NCI-H82 (cell line): Measurements from ENCODE around the gene ERAS.
"Not testable (repeated sequence)": the region's sequence is repeated elsewhere in the genome, so short reads cannot be mapped to it uniquely, and the experiment has no call there.

Experiments
- DNase-seq: peaks from one replicate; lab custom pipeline; 2025; lab: John Stamatoyannopoulos, UW

The ERAS gene

DNA sequence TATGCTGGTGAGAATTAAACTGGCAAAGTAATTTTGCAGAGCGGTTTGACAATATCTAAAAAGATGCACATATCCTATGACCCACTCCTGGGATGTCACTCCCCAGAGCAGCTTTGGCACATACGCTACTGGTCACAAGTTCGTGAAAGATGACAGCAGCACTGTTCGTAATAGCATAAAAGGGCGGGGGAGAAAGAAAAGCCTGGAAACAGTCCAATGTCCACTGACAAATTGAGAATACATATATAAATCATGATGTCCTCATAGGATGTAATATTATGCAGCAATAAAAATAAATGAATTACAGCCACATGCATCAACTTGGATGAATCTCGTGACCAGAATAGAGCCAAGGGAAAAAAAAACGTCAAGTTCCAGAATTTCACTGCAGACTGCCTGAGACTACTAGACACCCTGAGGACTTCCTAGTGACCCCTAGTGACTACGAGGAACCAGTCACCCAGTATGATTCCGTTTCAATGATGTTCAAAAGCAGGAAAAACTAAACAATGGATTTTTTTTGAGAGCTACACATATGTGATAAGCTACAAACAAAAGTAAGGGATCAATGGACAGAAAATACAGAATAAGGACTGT, 7.3 kb downstream of the ERAS start:
- DNase-seq: no peak

DNA sequence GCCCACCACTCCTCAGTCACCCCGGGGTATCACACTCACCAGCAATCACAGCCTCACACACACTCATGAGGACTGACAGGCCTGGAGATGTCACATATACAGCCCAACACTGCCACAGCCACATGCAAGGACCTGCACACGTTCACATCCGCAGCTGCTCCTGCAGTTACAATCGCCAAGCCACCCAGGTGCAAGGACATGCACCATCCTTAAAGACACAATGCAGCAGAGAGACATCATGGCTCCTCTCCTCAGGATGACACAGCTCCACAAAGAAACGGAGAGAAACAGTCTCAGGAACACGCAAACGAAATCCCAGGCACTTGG, 8.0 kb downstream of the ERAS start:
- no peak for DNase-seq

DNA sequence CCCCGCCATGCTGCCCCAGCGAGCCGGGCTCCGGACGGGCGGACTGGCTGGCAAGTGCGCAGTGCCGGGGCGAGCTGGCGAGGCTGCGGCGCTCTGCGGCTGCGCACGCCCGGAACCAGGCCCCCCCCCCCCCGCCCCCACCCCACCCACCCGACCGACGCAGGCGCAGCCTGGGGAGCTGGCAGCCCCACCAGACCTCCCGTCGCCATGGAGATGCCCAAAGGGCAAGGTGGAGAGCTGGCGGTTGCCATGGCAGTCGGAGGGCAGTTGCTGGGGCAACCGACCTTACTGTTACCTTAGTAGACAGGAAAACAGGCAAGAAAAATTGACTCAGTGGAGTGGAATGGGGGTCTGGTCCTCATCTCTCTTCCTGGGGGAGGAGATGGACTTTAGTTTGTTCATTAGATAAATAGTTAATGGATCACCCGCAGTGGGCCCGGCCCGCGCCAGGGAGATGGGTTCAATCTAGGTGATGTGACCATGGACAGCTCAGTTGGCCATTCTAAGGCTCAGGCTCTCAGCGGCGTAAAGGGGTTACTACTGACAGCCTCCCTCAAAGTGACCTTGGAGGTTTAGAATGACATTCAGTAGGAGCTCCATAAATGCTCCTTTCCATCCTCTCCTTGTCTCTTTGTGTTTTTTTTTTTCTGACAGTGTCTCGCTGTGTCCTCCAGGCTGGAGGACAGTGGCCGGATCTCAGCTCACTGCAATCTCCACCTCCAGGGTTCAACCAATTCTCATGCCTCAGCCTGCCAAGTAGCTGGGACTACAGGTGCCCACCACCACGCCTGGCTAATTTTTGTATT, 9.4 kb downstream of the ERAS start, which contains the start of gene PCSK1N:
Gene PCSK1N (minus strand): TSS at position 87 of the 806 bp plus-strand sequence. CDS start 78 bp downstream, at position 9.
- peak; percentile 25 for DNase-seq

DNA sequence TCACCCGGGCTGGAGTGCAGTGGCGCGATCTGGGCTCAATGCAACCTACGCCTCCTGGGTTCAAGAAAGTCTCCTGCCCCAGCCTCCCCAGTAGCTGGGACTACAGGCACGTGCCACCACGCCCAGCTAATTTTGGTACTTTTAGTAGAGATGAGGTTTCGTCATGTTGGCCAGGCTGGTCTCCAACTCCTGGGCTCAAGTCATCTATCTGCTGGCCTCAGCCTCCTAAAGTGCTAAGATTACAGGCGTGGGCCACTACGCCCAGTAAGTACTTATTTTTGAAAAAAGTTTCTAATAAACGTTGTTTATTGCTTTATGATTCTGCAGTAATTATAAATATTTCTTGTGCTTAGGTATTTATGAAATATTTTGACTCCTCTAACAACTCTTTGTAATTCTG, 13.4 kb downstream of the ERAS start:
- DNase-seq: no peak

DNA sequence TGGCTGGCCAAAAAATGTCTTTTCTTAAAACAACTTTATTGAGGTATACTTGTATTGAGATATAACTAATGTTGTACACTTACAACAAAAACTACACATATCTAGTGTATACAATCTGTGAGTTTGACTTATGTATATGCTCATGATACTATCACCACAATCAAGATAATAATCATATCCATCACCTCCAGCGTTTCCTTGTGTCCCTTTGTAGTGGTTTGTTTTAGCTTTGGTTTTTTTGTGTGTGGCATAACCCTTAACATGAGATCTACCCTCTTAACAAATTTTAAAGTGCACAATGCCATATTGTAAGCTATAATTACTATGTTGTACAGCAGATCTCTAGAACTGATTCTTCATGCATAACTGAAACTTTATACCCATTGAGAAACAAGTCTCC, 22.5 kb downstream of the ERAS start:
- DNase-seq: no peak

DNA sequence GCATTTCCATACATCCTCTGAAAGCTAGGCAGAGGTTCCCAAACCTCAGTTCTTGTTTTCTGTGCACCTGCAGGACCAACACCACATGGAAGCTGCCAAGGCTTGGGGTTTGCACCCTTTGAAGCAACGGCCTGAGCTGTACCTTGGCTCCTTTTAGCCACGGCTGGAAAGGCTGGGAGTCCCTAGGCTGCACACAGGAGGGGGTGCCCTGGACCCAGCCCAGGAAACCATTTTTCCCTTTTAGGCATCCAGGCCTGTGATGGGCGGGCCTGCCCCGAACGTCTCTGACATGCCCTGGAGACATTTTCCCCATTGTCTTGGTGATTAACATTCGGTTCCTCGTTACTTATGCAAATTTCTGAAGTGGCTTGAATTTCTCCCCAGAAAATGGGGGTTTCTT, 26.5 kb downstream of the ERAS start:
- DNase-seq: no peak

DNA sequence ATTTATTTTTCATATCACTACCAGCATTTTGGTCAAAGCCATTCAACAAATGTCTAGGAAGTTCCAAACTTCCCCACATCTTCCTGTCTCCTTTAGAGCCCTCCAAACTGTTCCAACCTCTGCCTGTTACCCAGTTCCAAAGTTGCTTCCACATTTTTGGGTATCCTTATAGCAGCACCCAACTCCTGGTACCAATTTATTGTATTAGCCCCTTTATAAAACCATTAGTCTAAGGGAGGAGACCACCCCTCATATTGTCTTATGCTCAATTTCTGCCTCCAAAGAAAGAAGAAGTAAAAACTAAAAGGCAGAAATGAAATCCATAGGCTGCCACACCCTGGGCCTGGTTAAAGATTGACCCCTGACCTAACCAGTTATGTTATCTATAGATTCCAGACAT, 27.2 kb downstream of the ERAS start:
- DNase-seq: not testable (repeated sequence)

DNA sequence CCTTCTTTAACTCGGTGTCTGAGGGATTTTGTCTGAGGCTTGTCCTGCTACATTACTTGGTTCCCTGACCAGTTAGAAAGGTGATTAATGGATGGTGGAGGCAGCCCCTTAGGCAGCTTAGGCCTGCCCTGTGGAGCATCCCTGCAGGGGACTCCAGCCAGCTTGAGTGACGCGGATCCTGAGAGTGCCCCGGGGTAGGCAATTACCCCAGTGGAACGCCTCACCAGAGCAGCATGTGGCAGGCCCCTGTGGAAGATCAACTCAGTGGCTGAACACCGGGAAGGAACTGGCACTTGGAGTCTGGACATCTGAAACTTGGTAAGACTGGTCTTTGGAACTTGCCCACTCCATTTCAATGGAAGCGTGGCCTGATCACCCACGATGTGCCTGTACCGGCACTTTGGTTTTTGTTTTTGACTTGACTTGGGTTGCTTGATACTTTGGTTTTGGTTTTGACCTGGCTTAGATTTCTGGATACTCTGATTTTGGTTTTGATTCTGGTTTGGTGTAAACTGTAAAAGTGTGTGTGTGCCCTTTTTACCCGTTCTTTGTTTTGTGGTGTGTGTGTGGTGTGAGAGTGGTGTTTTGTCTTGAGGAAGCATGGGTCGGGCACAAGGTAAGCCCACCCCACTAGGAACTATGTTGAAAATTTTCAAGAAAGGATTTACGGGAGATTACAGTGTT, 27.9 kb downstream of the ERAS start:
- not testable (repeated sequence) for DNase-seq

DNA sequence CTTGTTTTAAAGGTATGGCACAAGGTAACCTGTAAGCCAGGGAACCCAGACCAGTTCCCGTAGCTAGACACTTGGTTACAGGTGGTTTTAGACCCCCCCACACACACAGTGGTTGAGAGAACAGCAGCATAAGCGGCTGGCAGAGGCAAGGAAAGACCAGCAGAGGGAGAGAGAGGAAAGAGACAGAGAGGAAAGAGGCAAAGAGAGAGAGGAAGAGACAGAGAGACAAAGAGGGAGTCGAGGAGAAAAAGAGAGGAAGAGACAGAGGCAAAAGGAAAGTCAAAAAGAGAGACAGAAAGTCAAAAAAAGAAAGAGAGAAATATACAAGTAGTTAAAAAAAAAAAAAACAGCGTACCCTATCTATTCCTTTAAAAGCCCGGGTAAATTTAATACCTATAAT, 28.6 kb downstream of the ERAS start:
- peak; percentile 39 for DNase-seq

DNA sequence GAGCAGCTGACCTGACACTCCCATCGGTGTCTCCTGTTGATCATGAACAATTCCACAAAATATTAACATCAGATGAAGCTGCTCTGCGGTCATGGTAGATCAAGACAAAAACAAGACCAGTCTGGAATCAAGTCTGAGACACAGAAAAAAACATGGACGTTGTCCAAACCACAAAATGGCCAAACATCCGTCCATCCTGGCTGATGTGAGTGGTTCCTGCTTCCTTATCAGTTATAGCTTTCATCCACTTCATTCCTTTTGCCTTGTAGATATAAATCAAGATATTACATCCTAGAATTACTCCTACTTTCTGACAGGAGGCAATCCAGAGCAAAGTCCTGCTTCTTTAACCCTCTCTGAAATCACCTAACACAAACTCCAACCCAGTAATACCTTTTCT, 37.9 kb downstream of the ERAS start:
- DNase-seq: no peak

DNA sequence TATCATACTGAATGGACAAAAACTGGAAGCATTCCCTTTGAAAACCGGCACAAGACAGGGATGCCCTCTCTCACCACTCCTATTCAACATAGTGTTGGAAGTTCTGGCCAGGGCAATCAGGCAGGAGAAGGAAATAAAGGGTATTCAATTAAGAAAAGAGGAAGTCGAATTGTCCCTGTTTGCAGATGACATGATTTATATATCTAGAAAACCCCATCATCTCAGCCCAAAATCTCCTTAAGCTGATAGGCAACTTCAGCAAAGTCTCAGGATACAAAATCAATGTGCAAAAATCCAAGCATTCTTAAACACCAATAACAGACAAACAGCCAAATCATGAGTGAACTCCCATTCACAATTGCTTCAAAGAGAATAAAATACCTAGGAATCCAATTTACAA, 45.7 kb downstream of the ERAS start:
- DNase-seq: not testable (repeated sequence)

DNA sequence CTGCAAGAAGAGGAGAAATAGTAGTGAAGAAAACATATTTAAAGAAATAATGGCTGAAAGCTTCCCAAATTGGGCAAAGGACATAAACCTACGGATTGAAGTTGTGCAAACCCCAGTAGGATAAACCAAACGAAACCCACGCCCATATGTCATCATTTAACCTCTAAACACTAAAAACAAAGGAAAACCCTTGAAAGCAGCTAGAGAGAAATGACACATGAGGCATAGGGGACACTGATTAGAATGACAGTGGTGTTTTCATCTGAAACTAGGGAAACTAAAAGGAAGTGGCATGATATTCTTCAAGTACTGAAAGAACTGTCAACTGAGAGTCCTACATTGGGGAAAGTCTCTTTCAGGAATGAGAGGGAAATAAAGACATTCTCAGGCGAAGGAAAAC, 50.6 kb downstream of the ERAS start:
- DNase-seq: not testable (repeated sequence)
